ENCODE results near the gene COIL. TPM values are rescaled to one million over a fixed set of nuclear protein-coding genes. Genes with fewer than 3 reads are reported as not detected.

COIL gene
- total RNA-seq, 1 donor from 2014 or later = 8.2 TPM

- no peaks in the 10 kb centered on the region for H3K27me3 ChIP-seq (ENCODE audit: low read depth)
- intact Hi-C loops (cut with micrococcal nuclease) = no loop called here
- H3K36me3 ChIP-seq = no peaks in the 10 kb centered on the region
- DNase-seq = no peak
- H3K9me3 ChIP-seq (replicated peaks) = peaks cover 20% of the 10 kb centered on the region
- TF ChIP-seq CTCF (IDR thresholded peaks at IDR 0.05; ENCODE audit: borderline replicate concordance) = no peak
- no peak overlapping the region for H3K4me3 ChIP-seq
- H3K4me1 ChIP-seq = no peaks in the 10 kb centered on the region
- H3K27ac ChIP-seq (replicated peaks) = no peak overlapping the region
Measured at GRCh38 chr17:56926704-56927103, 34.1 kb downstream of the COIL start.

- Histone ChIP-seq H3K4me1 (no peaks in the 10 kb centered on the region), H3K27me3 (ENCODE audit: low read depth) (no peaks in the 10 kb centered on the region), H3K36me3 (no peaks in the 10 kb centered on the region), H3K27ac (replicated peaks) (no peak overlapping the region), H3K9me3 (replicated peaks) (peaks cover 20% of the 10 kb centered on the region), H3K4me3 (no peak overlapping the region)
- DNase-seq = no peak
- TF ChIP-seq CTCF (IDR thresholded peaks at IDR 0.05; ENCODE audit: borderline replicate concordance) = no peak
- intact Hi-C loops (cut with micrococcal nuclease) = no loop called here
Measured at GRCh38 chr17:56926270-56926669, 34.6 kb downstream of the COIL start.

GRCh38 chr17:56925088-56925487, 35.8 kb downstream of the COIL start:
- intact Hi-C loops (cut with micrococcal nuclease) = no loop called here
- Histone ChIP-seq H3K4me1 (no peaks in the 10 kb centered on the region), H3K36me3 (no peaks in the 10 kb centered on the region), H3K27ac (replicated peaks) (no peak overlapping the region), H3K4me3 (no peak overlapping the region), H3K9me3 (replicated peaks) (peaks cover 9% of the 10 kb centered on the region), H3K27me3 (ENCODE audit: low read depth) (no peaks in the 10 kb centered on the region)
- no peak for DNase-seq
- TF ChIP-seq CTCF (IDR thresholded peaks at IDR 0.05; ENCODE audit: borderline replicate concordance) = no peak

GRCh38 chr17:56919717-56920116, 41.1 kb downstream of the COIL start:
- intact Hi-C loops (cut with micrococcal nuclease) = no loop called here
- no peak for DNase-seq
- TF ChIP-seq CTCF (IDR thresholded peaks at IDR 0.05; ENCODE audit: borderline replicate concordance) = no peak
- Histone ChIP-seq H3K27ac (replicated peaks) (no peak overlapping the region), H3K9me3 (replicated peaks) (no peaks in the 10 kb centered on the region), H3K4me1 (peaks cover 15% of the 10 kb centered on the region), H3K27me3 (ENCODE audit: low read depth) (no peaks in the 10 kb centered on the region), H3K36me3 (no peaks in the 10 kb centered on the region), H3K4me3 (no peak overlapping the region)

GRCh38 chr17:56918916-56919315, 41.9 kb downstream of the COIL start:
- peaks cover 23% of the 10 kb centered on the region for H3K4me1 ChIP-seq
- intact Hi-C loops (cut with micrococcal nuclease) = no loop called here
- H3K4me3 ChIP-seq = no peak overlapping the region
- no peak overlapping the region for H3K27ac ChIP-seq (replicated peaks)
- no peak for DNase-seq
- no peaks in the 10 kb centered on the region for H3K9me3 ChIP-seq (replicated peaks)
- TF ChIP-seq CTCF (IDR thresholded peaks at IDR 0.05; ENCODE audit: borderline replicate concordance) = no peak
- H3K36me3 ChIP-seq = no peaks in the 10 kb centered on the region
- H3K27me3 ChIP-seq (ENCODE audit: low read depth) = no peaks in the 10 kb centered on the region
